ENCODE measurements around the gene ARHGEF38.

DNA sequence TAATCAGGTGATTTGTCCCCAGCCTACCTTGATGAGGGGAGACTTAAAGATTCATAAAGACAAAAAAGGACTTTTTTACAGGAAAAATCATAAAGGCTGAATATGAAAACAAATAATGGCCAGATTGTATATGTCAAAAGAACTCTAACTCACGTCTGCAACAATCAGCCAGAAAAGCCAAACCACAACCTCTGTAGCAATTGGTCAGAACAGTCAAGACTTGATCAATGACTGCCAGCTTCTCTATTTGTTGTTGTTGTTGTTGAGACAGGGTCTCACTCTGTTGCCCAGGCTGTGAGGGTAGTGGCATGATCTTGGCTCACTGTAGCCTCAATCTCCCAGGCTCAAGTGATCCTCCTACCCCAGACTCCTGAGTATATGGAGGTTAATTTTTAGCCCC lies 42.7 kb upstream of the ARHGEF38 start:
- TF ChIP-seq CTCF (IDR thresholded peaks at IDR 0.05) = no peak
- no peak for TF ChIP-seq POLR2A (IDR thresholded peaks at IDR 0.05)
- TF ChIP-seq EP300 (IDR thresholded peaks at IDR 0.05) = no peak
- TF ChIP-seq POLR2AphosphoS5 (IDR thresholded peaks at IDR 0.05) = no peak
